ENCODE measurements around the gene KAT14.

The KAT14 gene

DNA sequence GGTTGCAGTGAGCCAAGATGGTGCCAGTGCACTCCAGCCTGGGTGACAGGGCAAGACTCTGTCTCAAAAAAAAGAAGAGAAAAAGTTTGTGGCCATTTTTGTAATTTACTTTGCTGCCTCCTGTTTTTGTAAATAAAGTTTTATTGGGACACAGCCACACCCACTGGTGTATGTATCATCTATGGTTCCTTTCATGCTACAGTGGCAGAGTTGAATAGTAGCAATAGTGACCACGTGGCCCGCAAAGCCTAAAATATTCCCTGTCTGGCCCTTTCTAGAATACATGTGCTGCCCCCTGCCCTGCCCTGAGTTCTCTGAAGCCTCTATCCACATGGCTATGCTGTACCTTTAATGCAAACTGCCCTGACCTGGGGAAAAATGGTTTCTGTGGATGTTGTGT, 75.3 kb downstream of the KAT14 start:
- Histone ChIP-seq H3K9me3 (ENCODE audit: insufficient read depth, low read depth, low read length) (peaks cover 4% of the 10 kb centered on the region), H3K9ac (ENCODE audit: low read length) (no peak overlapping the region), H3K4ac (ENCODE audit: low read depth, low read length) (no peak overlapping the region), H2AK5ac (ENCODE audit: low read length) (no peak overlapping the region), H2BK120ac (ENCODE audit: insufficient read depth, low read length, poor library complexity) (no peak overlapping the region), H3K36me3 (ENCODE audit: control insufficient read depth in 1 of 2, insufficient read depth in 2 of 2, low read length in 2 of 2) (peaks cover 0 to 2% of the 10 kb centered on the region in 2 experiments), H3K79me2 (ENCODE audit: control insufficient read depth, insufficient read depth, low read length, poor library complexity) (no peaks in the 10 kb centered on the region), H3K27ac (ENCODE audit: low read depth, low read length) (no peak overlapping the region), H2BK5ac (ENCODE audit: low read depth, low read length, poor library complexity) (no peak overlapping the region), H3K14ac (ENCODE audit: low read length) (no peak overlapping the region), H4K8ac (ENCODE audit: low read depth, low read length) (no peak overlapping the region), H3K23ac (ENCODE audit: low read length) (no peak overlapping the region), H4K91ac (ENCODE audit: low read depth, low read length) (no peak overlapping the region), H3K79me1 (ENCODE audit: low read length) (no peaks in the 10 kb centered on the region), H3K18ac (ENCODE audit: low read length) (no peak overlapping the region), H4K12ac (ENCODE audit: low read depth, low read length) (no peak overlapping the region), H2BK12ac (ENCODE audit: low read length) (no peak overlapping the region), H3K27me3 (ENCODE audit: insufficient read depth, low read length) (no peaks in the 10 kb centered on the region), H2AFZ (ENCODE audit: insufficient read depth, low read length, poor library complexity) (no peak overlapping the region), H3K4me3 (ENCODE audit: low read depth, low read length) (no peak overlapping the region), H3K4me2 (ENCODE audit: low read length) (no peak overlapping the region), H3K4me1 (ENCODE audit: control insufficient read depth in 1 of 2, insufficient read depth in 2 of 2, low read length in 2 of 2) (no peaks in the 10 kb centered on the region)
- no CpG with 5 or more reads among the region's 2 CpGs for WGBS (ENCODE audit: extremely low coverage, insufficient coverage, insufficient read length)
- no peak for DNase-seq

DNA sequence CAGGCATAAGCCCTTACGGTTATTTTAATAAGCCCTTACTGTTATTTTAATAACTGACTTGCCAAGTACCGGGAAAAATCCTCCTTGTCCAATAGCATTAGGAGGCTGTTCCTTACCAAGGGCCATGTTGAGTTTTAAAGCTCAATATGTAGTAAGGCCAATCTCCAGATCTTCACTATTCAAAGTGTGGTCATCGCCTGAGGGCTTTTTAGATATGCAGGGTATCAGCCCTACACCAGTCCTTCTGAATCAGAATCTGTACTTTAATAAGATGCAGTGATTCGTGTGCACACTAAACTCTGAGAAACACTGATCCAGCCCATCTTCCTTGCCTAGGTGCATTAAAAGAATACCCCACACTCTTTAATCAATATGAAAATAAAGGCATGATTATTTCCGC, 77.9 kb downstream of the KAT14 start:
- no peak overlapping the region for H4K91ac ChIP-seq (ENCODE audit: low read depth, low read length)
- H3K27me3 ChIP-seq (ENCODE audit: insufficient read depth, low read length) = no peaks in the 10 kb centered on the region
- no peak overlapping the region for H3K4ac ChIP-seq (ENCODE audit: low read depth, low read length)
- H2AFZ ChIP-seq (ENCODE audit: insufficient read depth, low read length, poor library complexity) = no peak overlapping the region
- no peak overlapping the region for H3K9ac ChIP-seq (ENCODE audit: low read length)
- no peak overlapping the region for H3K4me3 ChIP-seq (ENCODE audit: low read depth, low read length)
- H2BK120ac ChIP-seq (ENCODE audit: insufficient read depth, low read length, poor library complexity) = no peak overlapping the region
- H2BK12ac ChIP-seq (ENCODE audit: low read length) = no peak overlapping the region
- H3K79me2 ChIP-seq (ENCODE audit: control insufficient read depth, insufficient read depth, low read length, poor library complexity) = no peaks in the 10 kb centered on the region
- no peaks in the 10 kb centered on the region for H3K36me3 ChIP-seq (ENCODE audit: control insufficient read depth in 1 of 2, insufficient read depth in 2 of 2, low read length in 2 of 2)
- no peak overlapping the region for H3K4me2 ChIP-seq (ENCODE audit: low read length)
- no peak overlapping the region for H4K12ac ChIP-seq (ENCODE audit: low read depth, low read length)
- H4K8ac ChIP-seq (ENCODE audit: low read depth, low read length) = no peak overlapping the region
- H2AK5ac ChIP-seq (ENCODE audit: low read length) = no peak overlapping the region
- no peaks in the 10 kb centered on the region for H3K4me1 ChIP-seq (ENCODE audit: control insufficient read depth in 1 of 2, insufficient read depth in 2 of 2, low read length in 2 of 2)
- H3K27ac ChIP-seq (ENCODE audit: low read depth, low read length) = no peak overlapping the region
- no peak overlapping the region for H3K23ac ChIP-seq (ENCODE audit: low read length)
- H3K18ac ChIP-seq (ENCODE audit: low read length) = no peak overlapping the region
- DNase-seq = no peak
- no peaks in the 10 kb centered on the region for H3K79me1 ChIP-seq (ENCODE audit: low read length)
- H3K9me3 ChIP-seq (ENCODE audit: insufficient read depth, low read depth, low read length) = no peaks in the 10 kb centered on the region
- no peak overlapping the region for H2BK5ac ChIP-seq (ENCODE audit: low read depth, low read length, poor library complexity)
- H3K14ac ChIP-seq (ENCODE audit: low read length) = no peak overlapping the region
- no CpG with 5 or more reads among the region's 5 CpGs for WGBS (ENCODE audit: extremely low coverage, insufficient coverage, insufficient read length)

DNA sequence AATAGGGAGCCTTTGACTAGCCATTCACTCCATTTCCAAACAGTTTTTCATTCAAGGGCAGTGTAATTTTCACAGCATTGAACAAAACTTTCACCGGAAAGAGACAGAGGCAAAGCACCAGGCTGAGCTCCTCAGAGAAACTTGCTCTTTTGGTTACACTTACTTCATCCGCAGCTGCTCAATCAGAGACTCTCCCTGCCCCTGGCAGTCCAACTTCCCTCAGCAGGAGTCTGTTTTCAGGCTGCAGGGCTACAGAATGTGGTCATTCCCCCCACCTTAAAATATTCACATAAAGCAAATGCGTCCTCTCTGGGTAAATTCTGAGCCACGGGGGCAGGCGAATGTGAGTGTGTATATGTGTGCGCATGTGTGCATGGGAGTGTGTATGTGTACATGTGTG, 80.6 kb downstream of the KAT14 start:
- Histone ChIP-seq H2BK120ac (ENCODE audit: insufficient read depth, low read length, poor library complexity) (no peak overlapping the region), H3K14ac (ENCODE audit: low read length) (no peak overlapping the region), H3K9ac (ENCODE audit: low read length) (no peak overlapping the region), H3K23ac (ENCODE audit: low read length) (peak overlapping the region; percentile 38), H3K4me3 (ENCODE audit: low read depth, low read length) (no peak overlapping the region), H3K4me2 (ENCODE audit: low read length) (no peak overlapping the region), H3K79me1 (ENCODE audit: low read length) (no peaks in the 10 kb centered on the region), H3K79me2 (ENCODE audit: control insufficient read depth, insufficient read depth, low read length, poor library complexity) (no peaks in the 10 kb centered on the region), H2AK5ac (ENCODE audit: low read length) (no peak overlapping the region), H3K4ac (ENCODE audit: low read depth, low read length) (no peak overlapping the region), H3K27me3 (ENCODE audit: insufficient read depth, low read length) (no peaks in the 10 kb centered on the region), H3K4me1 (ENCODE audit: control insufficient read depth in 1 of 2, insufficient read depth in 2 of 2, low read length in 2 of 2) (peaks cover under 1 to 1% of the 10 kb centered on the region in 2 experiments), H3K18ac (ENCODE audit: low read length) (no peak overlapping the region), H2AFZ (ENCODE audit: insufficient read depth, low read length, poor library complexity) (no peak overlapping the region), H3K27ac (ENCODE audit: low read depth, low read length) (no peak overlapping the region), H4K91ac (ENCODE audit: low read depth, low read length) (no peak overlapping the region), H4K8ac (ENCODE audit: low read depth, low read length) (no peak overlapping the region), H2BK12ac (ENCODE audit: low read length) (no peak overlapping the region), H3K36me3 (ENCODE audit: control insufficient read depth in 1 of 2, insufficient read depth in 2 of 2, low read length in 2 of 2) (no peaks in the 10 kb centered on the region), H2BK5ac (ENCODE audit: low read depth, low read length, poor library complexity) (no peak overlapping the region), H4K12ac (ENCODE audit: low read depth, low read length) (no peak overlapping the region), H3K9me3 (ENCODE audit: insufficient read depth, low read depth, low read length) (no peaks in the 10 kb centered on the region)
- DNase-seq = no peak
- WGBS (ENCODE audit: extremely low coverage, insufficient coverage, insufficient read length) = no CpG with 5 or more reads among the region's 6 CpGs

DNA sequence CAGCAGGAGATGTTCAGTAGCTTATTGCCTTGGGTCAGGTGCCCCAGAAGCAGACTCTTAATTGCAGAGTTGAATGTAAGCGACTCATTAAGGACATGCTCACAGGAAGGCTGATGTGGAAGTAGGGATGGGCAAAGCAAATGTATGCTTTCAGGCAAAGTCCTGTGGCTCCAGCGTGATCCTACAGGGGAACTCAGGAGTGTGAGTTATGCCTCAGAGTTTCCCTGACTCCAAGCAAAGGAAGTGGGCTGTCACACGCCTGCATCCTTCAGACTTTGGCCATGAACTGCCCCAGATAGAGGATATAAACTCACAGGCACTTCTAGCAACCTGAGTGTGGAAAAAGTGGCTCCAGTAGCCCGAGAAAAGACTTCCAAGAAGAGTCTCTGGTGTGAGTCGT, 85.7 kb downstream of the KAT14 start:
- Histone ChIP-seq H3K18ac (ENCODE audit: low read length) (no peak overlapping the region), H3K36me3 (ENCODE audit: control insufficient read depth in 1 of 2, insufficient read depth in 2 of 2, low read length in 2 of 2) (no peaks in the 10 kb centered on the region), H3K4me2 (ENCODE audit: low read length) (no peak overlapping the region), H2BK5ac (ENCODE audit: low read depth, low read length, poor library complexity) (no peak overlapping the region), H4K91ac (ENCODE audit: low read depth, low read length) (no peak overlapping the region), H3K4ac (ENCODE audit: low read depth, low read length) (no peak overlapping the region), H2AK5ac (ENCODE audit: low read length) (no peak overlapping the region), H4K12ac (ENCODE audit: low read depth, low read length) (no peak overlapping the region), H3K23ac (ENCODE audit: low read length) (no peak overlapping the region), H3K27ac (ENCODE audit: low read depth, low read length) (no peak overlapping the region), H3K79me2 (ENCODE audit: control insufficient read depth, insufficient read depth, low read length, poor library complexity) (no peaks in the 10 kb centered on the region), H2BK120ac (ENCODE audit: insufficient read depth, low read length, poor library complexity) (no peak overlapping the region), H2BK12ac (ENCODE audit: low read length) (no peak overlapping the region), H3K14ac (ENCODE audit: low read length) (no peak overlapping the region), H3K4me3 (ENCODE audit: low read depth, low read length) (no peak overlapping the region), H3K9me3 (ENCODE audit: insufficient read depth, low read depth, low read length) (no peaks in the 10 kb centered on the region), H3K79me1 (ENCODE audit: low read length) (no peaks in the 10 kb centered on the region), H3K27me3 (ENCODE audit: insufficient read depth, low read length) (no peaks in the 10 kb centered on the region), H3K9ac (ENCODE audit: low read length) (no peak overlapping the region), H3K4me1 (ENCODE audit: control insufficient read depth in 1 of 2, insufficient read depth in 2 of 2, low read length in 2 of 2) (peaks cover 5 to 8% of the 10 kb centered on the region in 2 experiments), H4K8ac (ENCODE audit: low read depth, low read length) (no peak overlapping the region), H2AFZ (ENCODE audit: insufficient read depth, low read length, poor library complexity) (no peak overlapping the region)
- WGBS (ENCODE audit: extremely low coverage, insufficient coverage, insufficient read length) = no CpG with 5 or more reads among the region's 5 CpGs
- no peak for DNase-seq
